ENCODE results near the gene ELP1. TPM values are rescaled to one million over a fixed set of nuclear protein-coding genes. Genes with fewer than 3 reads are reported as not detected.

Gene ELP1
- total and polyA plus RNA-seq, 2 donors (not counting 3 experiments of a cell fraction or from before 2014, with no cell fraction given): 12.6 to 21.8 TPM

DNA sequence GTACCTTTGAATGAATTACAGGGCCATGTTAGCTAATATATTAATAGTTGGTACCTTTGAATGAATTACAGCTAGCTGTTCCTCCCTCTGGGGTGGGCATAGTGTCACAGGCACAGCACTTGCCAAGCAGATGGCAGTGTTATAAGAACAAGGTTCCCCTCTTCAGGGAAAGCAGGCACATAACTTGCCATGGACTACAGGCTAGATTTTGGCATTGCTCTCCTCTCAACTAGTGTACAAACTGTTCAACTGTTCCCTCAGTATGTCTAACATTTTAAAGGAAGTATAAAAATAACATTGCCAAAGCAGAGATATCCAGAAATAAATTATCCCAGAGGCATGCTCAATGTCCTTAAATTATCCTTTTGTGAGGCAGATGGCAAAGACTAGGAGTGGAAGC lies 34.0 kb upstream of the ELP1 start:
- H3K27ac ChIP-seq (ENCODE audit: insufficient read depth, low read depth, low read length): no peak overlapping the region
- POLR2A ChIA-PET: no interaction called here
- H3K79me2 ChIP-seq (ENCODE audit: control insufficient read depth, insufficient read depth, low read length): no peaks in the 10 kb centered on the region
- no peaks in the 10 kb centered on the region for H3K4me1 ChIP-seq (ENCODE audit: control insufficient read depth, extremely low read depth, insufficient read depth, low read length)
- H3K9ac ChIP-seq (replicated peaks; ENCODE audit: extremely low read depth, insufficient read depth, low read length): no peak overlapping the region
- H3K36me3 ChIP-seq (ENCODE audit: control insufficient read depth in 2 of 2, extremely low read depth in 1 of 2, insufficient read depth in 2 of 2, low read length in 2 of 2): peaks cover 4 to 10% of the 10 kb centered on the region in 2 experiments
- no peak overlapping the region for H3K4me3 ChIP-seq (replicated peaks in 1 of 3; ENCODE audit: insufficient read depth in 1 of 3, low read depth in 1 of 3, low read length in 3 of 3)
- CTCF ChIA-PET: interaction anchor here (1.0 to 3.6 kb wide), 3 partner anchors 11 to 43 kb away, joined by 3 to 23 read pairs (median 3); no protein-coding TSS in a partner anchor
- FAIRE-seq: no peak
- no TSS peak for BruUV-seq (replicated peaks)
- TF ChIP-seq FOS (IDR thresholded peaks at IDR 0.05; ENCODE audit: borderline replicate concordance, insufficient read depth, low read length): no peak
- TF ChIP-seq POLR2AphosphoS5 (IDR thresholded peaks at IDR 0.05; ENCODE audit: insufficient read depth, low read depth, low read length): no peak
- TF ChIP-seq, protein P1, sequence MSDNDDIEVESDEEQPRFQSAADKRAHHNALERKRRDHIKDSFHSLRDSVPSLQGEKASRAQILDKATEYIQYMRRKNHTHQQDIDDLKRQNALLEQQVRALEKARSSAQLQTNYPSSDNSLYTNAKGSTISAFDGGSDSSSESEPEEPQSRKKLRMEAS (IDR thresholded peaks at IDR 0.05; ENCODE audit: insufficient read depth, insufficient read length): no peak
- no peak for TF ChIP-seq MYC (IDR thresholded peaks at IDR 0.05; ENCODE audit: low read depth, low read length)
- TF ChIP-seq GATA2 (IDR thresholded peaks at IDR 0.05; ENCODE audit: insufficient read depth, insufficient read length, low read depth, low read length): no peak
- TF ChIP-seq POLR2A (IDR thresholded peaks at IDR 0.05; ENCODE audit: low read depth, low read length): no peak
- no peak for TF ChIP-seq JUN (IDR thresholded peaks at IDR 0.05; ENCODE audit: borderline replicate concordance, insufficient read depth, insufficient read length, low read depth)
- no peak for TF ChIP-seq EZH2 (IDR thresholded peaks at IDR 0.05; ENCODE audit: borderline replicate concordance, low read depth, low read length, severe bottlenecking)
- TF ChIP-seq, protein P2, sequence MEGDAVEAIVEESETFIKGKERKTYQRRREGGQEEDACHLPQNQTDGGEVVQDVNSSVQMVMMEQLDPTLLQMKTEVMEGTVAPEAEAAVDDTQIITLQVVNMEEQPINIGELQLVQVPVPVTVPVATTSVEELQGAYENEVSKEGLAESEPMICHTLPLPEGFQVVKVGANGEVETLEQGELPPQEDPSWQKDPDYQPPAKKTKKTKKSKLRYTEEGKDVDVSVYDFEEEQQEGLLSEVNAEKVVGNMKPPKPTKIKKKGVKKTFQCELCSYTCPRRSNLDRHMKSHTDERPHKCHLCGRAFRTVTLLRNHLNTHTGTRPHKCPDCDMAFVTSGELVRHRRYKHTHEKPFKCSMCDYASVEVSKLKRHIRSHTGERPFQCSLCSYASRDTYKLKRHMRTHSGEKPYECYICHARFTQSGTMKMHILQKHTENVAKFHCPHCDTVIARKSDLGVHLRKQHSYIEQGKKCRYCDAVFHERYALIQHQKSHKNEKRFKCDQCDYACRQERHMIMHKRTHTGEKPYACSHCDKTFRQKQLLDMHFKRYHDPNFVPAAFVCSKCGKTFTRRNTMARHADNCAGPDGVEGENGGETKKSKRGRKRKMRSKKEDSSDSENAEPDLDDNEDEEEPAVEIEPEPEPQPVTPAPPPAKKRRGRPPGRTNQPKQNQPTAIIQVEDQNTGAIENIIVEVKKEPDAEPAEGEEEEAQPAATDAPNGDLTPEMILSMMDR (IDR thresholded peaks at IDR 0.05; ENCODE audit: extremely low read depth in 1 of 2, insufficient read depth in 1 of 2, low read depth in 1 of 2, low read length in 2 of 2): no peak
- no peak overlapping the region for H2AFZ ChIP-seq (ENCODE audit: low read depth, low read length)
- no peaks in the 10 kb centered on the region for H3K27me3 ChIP-seq (ENCODE audit: control insufficient read depth in 2 of 2, insufficient read depth in 2 of 2, low read length in 2 of 2)
- H3K4me2 ChIP-seq (ENCODE audit: insufficient read depth, low read length): no peak overlapping the region
- intact Hi-C loops (cut with micrococcal nuclease): no loop called here
- H3K9me1 ChIP-seq (replicated peaks; ENCODE audit: control insufficient read depth, extremely low read depth, insufficient read depth, low read length): no peaks in the 10 kb centered on the region
- DNase-seq (ENCODE audit: low read depth, low spot score): no peak
- H3K9me3 ChIP-seq (replicated peaks; ENCODE audit: control insufficient read depth, insufficient read depth, low read length): no peaks in the 10 kb centered on the region
- no peaks in the 10 kb centered on the region for H4K20me1 ChIP-seq (replicated peaks; ENCODE audit: control insufficient read depth, extremely low read depth, insufficient read depth, low read length)
- dilution Hi-C loops (cut with MboI; ENCODE audit: extremely low pct_ligation_motif_present, low sequenced_read_pairs): no loop called here

All from endothelial cell of umbilical vein (primary cell).